ENCODE results near the gene GPR25. TPM values are rescaled to one million over a fixed set of nuclear protein-coding genes. Genes with fewer than 3 reads are reported as not detected.

The GPR25 gene
- total RNA-seq, 1 experiment from 2014 or later: not detected

DNA sequence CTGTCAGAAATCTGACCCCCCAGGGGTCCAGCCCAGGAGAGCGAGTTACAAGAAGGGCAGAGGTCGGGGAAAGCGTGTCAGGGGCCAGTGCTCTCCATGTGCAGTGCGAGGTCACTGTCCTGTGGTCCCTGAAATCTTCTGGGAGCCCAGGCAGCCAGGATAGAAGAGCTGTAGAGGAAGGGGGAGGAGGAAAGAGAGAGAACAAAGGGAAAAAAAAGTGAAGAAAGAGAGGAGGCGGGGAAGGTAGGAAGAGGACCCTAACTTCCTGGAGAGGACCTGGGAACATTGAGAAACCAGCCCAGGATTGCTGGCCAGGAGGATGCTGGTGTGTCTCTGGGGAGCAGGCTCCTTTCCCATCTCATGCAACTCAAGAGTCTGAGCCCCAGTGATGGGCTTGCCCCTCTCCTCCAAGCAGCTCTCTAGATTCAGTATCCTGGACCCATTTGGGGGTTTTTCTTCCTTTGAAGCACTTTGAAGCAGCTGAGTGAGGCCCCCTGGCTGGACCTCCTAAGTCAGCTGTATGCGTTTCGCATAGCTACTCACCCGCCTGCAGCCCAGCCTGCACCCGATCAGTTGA is 15.1 kb downstream of the GPR25 start:
- H3K27me3 ChIP-seq (replicated peaks; ENCODE audit: insufficient read depth, low read depth, low read length, poor library complexity): peaks cover 10% of the 10 kb centered on the region
- TF ChIP-seq, protein P1, sequence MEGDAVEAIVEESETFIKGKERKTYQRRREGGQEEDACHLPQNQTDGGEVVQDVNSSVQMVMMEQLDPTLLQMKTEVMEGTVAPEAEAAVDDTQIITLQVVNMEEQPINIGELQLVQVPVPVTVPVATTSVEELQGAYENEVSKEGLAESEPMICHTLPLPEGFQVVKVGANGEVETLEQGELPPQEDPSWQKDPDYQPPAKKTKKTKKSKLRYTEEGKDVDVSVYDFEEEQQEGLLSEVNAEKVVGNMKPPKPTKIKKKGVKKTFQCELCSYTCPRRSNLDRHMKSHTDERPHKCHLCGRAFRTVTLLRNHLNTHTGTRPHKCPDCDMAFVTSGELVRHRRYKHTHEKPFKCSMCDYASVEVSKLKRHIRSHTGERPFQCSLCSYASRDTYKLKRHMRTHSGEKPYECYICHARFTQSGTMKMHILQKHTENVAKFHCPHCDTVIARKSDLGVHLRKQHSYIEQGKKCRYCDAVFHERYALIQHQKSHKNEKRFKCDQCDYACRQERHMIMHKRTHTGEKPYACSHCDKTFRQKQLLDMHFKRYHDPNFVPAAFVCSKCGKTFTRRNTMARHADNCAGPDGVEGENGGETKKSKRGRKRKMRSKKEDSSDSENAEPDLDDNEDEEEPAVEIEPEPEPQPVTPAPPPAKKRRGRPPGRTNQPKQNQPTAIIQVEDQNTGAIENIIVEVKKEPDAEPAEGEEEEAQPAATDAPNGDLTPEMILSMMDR (conservative IDR thresholded peaks at IDR 0.05; ENCODE audit: low read depth, low read length): no peak
- no peak for TF ChIP-seq EZH2 (IDR thresholded peaks at IDR 0.05; ENCODE audit: borderline replicate concordance, low read depth, low read length, poor library complexity, severe bottlenecking)
- ChIA-PET POLR2A (ENCODE audit: low non-redundant PET) (no interaction called here), CTCF (no interaction called here)
- no peaks in the 10 kb centered on the region for H3K36me3 ChIP-seq (ENCODE audit: insufficient read depth, low read length, poor library complexity, severe bottlenecking)
- no peak overlapping the region for H3K4me3 ChIP-seq (ENCODE audit: low read depth, low read length, poor library complexity, severe bottlenecking)
- no peak for DNase-seq (ENCODE audit: low spot score)
- no peak overlapping the region for H3K27ac ChIP-seq (ENCODE audit: low read depth, low read length, poor library complexity, severe bottlenecking)
- BruUV-seq (replicated peaks): no TSS peak
- no peaks in the 10 kb centered on the region for H3K4me1 ChIP-seq (ENCODE audit: insufficient read depth, low read length, poor library complexity, severe bottlenecking)
- intact Hi-C loops (cut with micrococcal nuclease; ENCODE audit: unreplicated experiment): no loop called here
- H3K9me3 ChIP-seq (ENCODE audit: low read depth, low read length, poor library complexity, severe bottlenecking): no peaks in the 10 kb centered on the region

- CTCF ChIA-PET: no interaction called here
- no peak for DNase-seq (ENCODE audit: low spot score)
Measured at GRCh38 chr1:200888349-200888838, 15.6 kb downstream of the GPR25 start.

GRCh38 chr1:200889571-200889970 is 16.8 kb downstream of the GPR25 start:
- Histone ChIP-seq H3K27me3 (replicated peaks; ENCODE audit: insufficient read depth, low read depth, low read length, poor library complexity) (peaks cover 10% of the 10 kb centered on the region), H3K27ac (ENCODE audit: low read depth, low read length, poor library complexity, severe bottlenecking) (no peak overlapping the region), H3K4me3 (ENCODE audit: low read depth, low read length, poor library complexity, severe bottlenecking) (no peak overlapping the region), H3K36me3 (ENCODE audit: insufficient read depth, low read length, poor library complexity, severe bottlenecking) (no peaks in the 10 kb centered on the region), H3K9me3 (ENCODE audit: low read depth, low read length, poor library complexity, severe bottlenecking) (no peaks in the 10 kb centered on the region), H3K4me1 (ENCODE audit: insufficient read depth, low read length, poor library complexity, severe bottlenecking) (no peaks in the 10 kb centered on the region)
- no peak for DNase-seq (ENCODE audit: low spot score)
- TF ChIP-seq, protein P1 (conservative IDR thresholded peaks at IDR 0.05; ENCODE audit: low read depth, low read length): no peak
- no peak for TF ChIP-seq EZH2 (IDR thresholded peaks at IDR 0.05; ENCODE audit: borderline replicate concordance, low read depth, low read length, poor library complexity, severe bottlenecking)
- ChIA-PET POLR2A (ENCODE audit: low non-redundant PET) (no interaction called here), CTCF (no interaction called here)
- intact Hi-C loops (cut with micrococcal nuclease; ENCODE audit: unreplicated experiment): no loop called here
- no TSS peak for BruUV-seq (replicated peaks)

More at GRCh38 chr1:200888349-200888838, 15.6 kb downstream of the GPR25 start:
- Histone ChIP-seq H3K9me3 (ENCODE audit: low read depth, low read length, poor library complexity, severe bottlenecking) (no peaks in the 10 kb centered on the region), H3K36me3 (ENCODE audit: insufficient read depth, low read length, poor library complexity, severe bottlenecking) (no peaks in the 10 kb centered on the region), H3K27ac (ENCODE audit: low read depth, low read length, poor library complexity, severe bottlenecking) (no peak overlapping the region), H3K4me3 (ENCODE audit: low read depth, low read length, poor library complexity, severe bottlenecking) (no peak overlapping the region), H3K4me1 (ENCODE audit: insufficient read depth, low read length, poor library complexity, severe bottlenecking) (no peaks in the 10 kb centered on the region), H3K27me3 (replicated peaks; ENCODE audit: insufficient read depth, low read depth, low read length, poor library complexity) (peaks cover 10% of the 10 kb centered on the region)
- TF ChIP-seq, protein P1 (conservative IDR thresholded peaks at IDR 0.05; ENCODE audit: low read depth, low read length): no peak
- intact Hi-C loops (cut with micrococcal nuclease; ENCODE audit: unreplicated experiment): no loop called here
- BruUV-seq (replicated peaks): no TSS peak
- POLR2A ChIA-PET (ENCODE audit: low non-redundant PET): no interaction called here
